Mammary epithelial cell (primary cell): ENCODE results near the gene HAUS2.
"Not testable (repeated sequence)": the region's sequence is repeated elsewhere in the genome, so short reads cannot be mapped to it uniquely, and the experiment has no call there.

Source experiments
- CTCF ChIP-seq, 2 donors: IDR thresholded peaks in 1 of 2; conservative IDR thresholded peaks in 1 of 2; 2 replicates each; pipeline ENCODE4 v1.5.1; 2011 to 2012; ENCODE audit warnings: inconsistent platforms in 2 of 2, low read length in 2 of 2, mild to moderate bottlenecking in 2 of 2, control low read depth in 1 of 2, low read depth in 1 of 2; ENCODE audit not compliant: insufficient read depth in 1 of 2; ENCODE audit errors: extremely low read depth in 1 of 2
- EZH2 ChIP-seq: IDR thresholded peaks from 2 replicates; pipeline ENCODE4 v1.6.1; 2012; ENCODE audit warnings: low read length, inconsistent platforms, borderline replicate concordance

DNA sequence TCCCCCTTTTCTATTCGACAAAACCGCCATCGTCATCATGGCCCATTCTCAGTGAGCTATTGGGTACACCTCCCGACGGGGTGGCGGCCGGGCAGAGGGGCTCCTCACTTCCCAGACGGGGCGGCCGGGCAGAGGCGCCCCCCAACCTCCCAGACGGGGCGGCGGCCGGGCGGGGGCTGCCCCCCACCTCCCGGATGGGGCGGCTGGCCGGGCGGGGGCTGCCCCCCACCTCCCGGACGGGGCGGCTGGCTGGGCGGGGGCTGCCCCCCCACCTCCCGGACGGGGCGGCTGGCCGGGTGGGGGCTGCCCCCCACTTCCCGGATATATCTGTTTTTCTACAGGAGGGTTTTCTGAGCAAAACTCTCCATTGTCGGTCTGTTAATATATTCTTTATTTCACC, 52.7 kb downstream of the HAUS2 start:
- TF ChIP-seq CTCF (conservative IDR thresholded peaks at IDR 0.05 in 1 of 2, IDR thresholded peaks at IDR 0.05 in 1 of 2; ENCODE audit: extremely low read depth in 1 of 2, insufficient read depth in 1 of 2, low read depth in 1 of 2, low read length in 2 of 2); EZH2: not testable (repeated sequence)
